Globus pallidus (tissue), 1 donor: ENCODE results near the gene WDR59.

Experiments used
- DNase-seq: peaks from one replicate; pipeline ENCODE4 v3.0.0-alpha.2; 2015; ENCODE audit warnings: low spot score

The WDR59 gene

DNA sequence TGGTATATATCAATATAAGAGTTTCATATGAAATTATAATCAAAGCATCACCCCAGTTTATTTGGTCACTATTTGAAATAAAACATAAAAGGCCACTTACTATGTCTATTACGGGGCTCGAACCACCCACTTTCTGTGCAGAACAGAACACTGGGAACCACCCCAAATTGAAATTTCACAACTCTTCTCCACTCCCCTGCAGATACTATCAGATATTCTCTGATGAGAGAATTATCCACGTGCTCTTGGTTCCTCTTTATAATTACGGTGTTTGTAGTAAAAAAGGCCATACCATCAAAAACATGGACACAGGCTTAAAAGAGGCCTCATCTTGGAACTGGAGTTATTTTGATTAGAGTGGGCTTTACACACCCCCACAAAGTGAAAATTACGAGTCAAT is 82.8 kb downstream of the WDR59 start:
- DNase-seq: no peak

DNA sequence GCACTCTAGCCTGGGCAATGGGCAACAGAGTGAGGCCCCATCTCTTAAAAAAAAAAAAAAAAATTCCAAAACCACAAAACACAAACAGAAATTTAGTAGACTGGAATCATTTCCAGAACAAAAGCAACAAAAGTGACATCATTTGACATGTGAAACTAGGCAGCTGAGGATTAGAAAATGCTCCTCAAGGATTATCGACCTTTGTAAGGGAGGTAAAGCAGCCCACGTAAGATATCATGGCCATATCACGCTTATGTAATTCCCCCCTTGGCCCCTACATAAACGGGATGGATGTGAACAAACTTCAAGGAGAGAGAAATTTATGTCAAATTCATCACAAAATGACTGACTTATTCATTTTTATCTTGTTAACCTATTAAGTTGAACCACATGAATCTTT is 83.3 kb downstream of the WDR59 start:
- no peak for DNase-seq

DNA sequence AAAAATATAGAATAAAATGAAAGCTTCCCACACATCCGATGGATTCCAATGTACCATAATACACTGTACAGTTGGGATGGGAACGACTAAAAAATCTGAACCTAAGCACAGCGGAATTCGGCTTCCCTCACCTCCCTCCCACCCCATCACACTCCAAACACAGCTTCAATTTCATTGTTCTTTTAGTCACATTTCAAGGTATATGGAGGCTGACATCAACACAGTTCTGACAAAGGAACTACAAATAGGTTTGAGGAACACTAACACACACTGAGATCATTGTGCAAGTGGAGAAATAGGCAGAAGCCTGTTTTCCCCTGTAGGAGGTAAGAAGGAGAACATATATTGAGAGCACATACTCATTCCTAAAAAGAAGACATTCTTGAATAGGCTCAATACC is 85.1 kb downstream of the WDR59 start:
- no peak for DNase-seq

DNA sequence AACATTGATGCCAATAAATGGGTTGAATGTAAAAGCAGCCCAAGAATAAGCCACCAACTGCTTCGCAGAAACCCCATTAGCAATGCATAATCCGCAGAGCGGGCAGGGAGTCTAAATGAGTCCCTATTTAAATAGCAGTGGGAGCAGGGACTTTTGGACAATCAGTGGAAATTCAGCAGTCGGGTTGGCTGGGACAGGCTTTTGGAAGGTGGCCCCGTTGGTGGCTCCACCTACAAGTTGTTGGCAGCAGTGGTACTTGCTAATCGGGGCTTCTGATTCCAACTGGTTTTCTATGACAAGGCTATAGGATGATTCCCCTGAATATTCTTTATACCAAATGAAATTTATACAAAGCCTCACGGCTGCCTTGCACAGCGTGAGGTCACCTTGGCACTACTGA is 86.3 kb downstream of the WDR59 start:
- peak; percentile 27 for DNase-seq

DNA sequence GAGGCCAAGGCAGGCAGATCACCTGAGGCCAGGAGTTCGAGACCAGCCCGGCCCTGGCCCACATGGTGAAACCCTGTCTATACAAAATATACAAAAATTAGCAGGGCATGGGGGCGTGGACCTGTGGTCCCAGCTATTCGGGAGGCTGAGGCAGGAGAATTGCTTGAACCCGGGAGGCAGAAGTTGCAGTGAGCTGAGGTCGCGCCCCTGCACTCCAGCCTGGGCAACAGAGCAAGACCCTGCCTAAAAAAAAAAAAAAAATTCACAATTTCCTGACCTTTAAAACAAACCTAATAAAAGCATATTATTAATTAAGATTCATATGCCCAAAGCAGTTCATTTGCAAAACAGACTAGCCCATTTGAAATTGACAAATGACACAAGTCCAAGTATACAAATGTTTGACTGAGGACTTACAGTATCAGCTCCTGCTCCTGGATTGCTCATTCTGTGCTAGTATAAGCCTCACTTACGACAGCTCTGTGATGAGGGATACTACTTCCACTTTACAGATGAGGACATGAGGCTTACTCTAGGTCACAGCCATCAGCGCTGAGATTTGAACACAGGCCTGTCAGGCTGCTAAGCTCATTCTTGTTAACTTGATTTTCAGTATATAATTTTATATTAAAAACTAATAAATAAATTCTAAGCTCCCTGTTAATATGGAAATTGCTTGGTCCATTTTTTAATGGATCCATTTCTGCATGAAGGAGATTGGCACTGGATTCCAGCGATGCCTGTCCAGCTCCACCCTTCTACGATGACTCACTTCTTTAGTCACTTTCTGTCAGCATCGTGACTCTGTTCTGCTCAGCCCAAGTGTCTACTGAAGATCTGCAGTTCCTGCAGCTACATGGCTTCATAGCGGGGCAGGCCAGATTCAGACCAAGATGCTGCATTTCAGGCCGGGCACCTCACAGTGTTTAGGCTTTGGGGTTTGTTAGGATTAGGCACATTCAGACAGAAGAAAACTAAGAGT is 88.2 kb downstream of the WDR59 start:
- no peak for DNase-seq

DNA sequence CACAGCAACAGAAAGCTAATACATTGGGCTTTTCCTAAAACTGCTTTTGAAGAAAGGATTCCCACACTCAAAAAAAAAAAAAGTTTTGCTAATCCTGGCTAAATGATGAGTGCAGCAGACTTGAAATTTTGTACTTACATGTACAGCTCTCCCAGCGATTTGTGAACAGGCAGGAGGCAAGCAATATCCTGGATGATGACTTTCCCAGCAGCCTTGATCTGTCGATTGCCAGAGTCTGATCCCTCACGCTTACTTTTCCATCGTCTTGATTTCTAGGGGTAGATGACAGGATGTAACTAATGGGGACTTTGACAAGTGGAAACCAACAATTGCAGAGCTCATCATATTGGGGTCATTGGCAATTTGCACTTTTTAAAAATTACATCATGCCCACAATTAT is 91.4 kb downstream of the WDR59 start:
- DNase-seq: no peak

DNA sequence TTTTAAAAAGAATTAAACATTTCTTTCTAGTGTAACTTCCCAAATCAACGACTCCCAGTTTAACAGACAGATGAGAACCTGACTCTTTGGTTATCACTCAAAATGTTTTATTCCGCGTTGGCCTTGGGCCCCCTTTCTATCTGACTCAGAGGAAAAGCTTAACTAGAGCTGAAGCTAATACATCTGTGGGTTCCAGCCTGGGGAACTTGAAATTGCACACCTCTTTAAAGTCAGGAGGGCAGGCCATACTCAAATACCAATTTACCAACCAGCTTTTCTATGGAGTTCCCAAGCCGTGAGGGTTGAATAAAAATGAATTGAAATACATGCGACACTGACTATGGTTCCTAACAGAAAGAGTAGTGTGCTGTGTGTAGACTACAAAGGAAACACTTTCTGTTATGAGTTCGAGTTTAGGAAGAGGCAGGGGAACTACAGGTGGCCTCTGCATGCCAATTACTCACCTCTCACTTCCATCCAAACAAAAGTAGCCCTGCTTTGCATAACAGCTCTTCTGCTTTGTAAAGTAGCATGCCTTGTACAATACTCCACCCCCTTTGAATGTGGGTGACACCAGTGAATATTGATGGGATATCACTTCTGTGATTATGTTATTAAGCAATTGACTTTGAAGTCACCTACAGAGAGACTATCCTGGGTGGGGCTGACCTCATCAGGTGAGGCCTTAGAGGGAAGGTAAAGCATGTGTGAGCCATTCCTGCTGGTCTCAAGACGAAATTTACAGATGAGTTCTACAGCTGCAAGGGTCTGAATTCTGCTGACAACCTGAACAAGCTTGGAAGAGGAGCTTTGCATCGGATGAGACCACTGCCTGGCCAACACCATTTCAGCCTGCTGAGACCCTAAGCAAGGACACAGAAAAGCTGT is 92.1 kb downstream of the WDR59 start:
- DNase-seq: no peak

DNA sequence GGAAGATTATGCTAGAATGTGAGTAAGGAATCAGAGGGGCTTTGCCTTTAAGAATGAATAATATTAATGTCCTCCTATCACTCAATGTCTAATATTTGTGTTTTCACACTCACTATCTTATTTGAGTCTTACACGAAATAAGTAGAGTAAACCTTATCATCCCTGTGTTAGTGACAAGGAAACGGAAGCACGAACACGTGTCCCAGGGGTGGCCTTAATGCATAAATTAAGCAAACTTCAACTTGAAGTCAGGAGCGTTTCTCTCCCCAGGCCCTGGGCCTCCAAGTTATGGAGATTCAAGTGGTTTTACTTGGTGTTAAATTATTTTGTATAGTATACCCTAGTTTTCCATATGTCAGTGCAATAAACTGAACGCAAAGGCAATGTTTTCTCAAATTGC is 96.0 kb downstream of the WDR59 start:
- DNase-seq: no peak

DNA sequence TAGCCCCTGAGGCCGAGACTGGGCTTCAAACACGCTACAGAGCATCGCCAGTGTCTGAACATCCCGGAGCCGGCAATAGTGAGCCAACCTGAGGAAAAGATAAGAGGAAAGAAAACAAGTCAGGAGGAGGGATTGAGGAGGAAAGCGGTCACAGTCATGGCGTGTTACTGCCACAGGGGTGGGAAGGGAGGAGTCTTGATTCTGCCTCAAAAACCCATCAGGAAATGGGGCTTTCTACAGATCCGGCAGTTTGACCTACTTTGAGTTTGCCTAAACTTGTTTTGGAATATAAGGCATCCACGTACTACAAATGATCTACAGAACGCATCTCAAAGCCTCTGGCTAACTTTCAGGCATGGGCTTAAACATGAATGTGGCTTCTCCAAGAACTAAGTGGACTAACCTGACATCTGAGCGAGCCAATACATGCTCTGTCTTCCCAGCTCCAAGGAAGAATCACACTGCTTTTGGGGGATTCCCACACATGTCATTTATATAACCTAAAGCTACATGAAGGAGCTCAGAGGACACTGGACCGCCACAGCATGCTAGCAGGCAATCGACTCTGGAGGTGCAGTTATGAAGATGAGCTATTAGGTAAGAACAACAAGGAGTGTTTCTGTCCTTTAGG is 96.6 kb downstream of the WDR59 start:
- DNase-seq: no peak

DNA sequence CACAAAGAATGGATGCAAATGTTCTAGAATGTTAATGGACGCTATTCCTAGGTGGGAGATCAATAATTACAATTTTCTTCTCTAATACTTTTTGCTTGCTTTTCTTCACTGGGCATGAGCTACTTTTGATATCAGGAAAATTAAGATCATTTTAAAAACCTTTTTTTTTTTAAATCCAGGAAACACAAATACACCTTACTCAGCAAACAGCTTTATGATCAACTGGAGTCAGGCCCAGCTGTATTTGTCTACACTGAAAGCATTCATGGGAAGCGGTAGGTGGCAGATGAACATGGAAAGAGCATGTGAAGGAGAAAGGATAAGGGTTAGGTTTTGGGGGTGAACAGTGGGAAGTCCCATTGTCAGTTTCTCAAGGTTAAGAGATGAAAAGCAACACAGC is 97.8 kb downstream of the WDR59 start:
- DNase-seq: no peak

DNA sequence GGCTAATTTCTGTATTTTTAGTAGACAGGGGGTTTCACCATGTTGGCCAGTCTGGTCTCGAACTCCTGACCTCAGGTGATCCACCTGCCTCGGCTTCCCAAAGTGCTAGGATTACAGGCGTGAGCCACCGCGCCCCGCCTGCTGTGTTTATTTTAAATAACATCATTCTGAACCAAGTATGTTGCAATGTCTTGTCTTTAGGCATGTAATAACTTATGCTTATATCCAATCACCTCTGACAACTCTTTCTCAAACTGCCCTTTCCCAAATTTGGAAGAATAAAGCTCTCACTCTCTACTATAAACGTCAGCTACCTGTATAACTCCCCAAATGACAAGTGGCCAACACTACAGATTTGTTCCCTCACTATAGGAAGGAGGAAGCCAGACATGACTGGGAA is 107.2 kb downstream of the WDR59 start:
- DNase-seq: no peak

DNA sequence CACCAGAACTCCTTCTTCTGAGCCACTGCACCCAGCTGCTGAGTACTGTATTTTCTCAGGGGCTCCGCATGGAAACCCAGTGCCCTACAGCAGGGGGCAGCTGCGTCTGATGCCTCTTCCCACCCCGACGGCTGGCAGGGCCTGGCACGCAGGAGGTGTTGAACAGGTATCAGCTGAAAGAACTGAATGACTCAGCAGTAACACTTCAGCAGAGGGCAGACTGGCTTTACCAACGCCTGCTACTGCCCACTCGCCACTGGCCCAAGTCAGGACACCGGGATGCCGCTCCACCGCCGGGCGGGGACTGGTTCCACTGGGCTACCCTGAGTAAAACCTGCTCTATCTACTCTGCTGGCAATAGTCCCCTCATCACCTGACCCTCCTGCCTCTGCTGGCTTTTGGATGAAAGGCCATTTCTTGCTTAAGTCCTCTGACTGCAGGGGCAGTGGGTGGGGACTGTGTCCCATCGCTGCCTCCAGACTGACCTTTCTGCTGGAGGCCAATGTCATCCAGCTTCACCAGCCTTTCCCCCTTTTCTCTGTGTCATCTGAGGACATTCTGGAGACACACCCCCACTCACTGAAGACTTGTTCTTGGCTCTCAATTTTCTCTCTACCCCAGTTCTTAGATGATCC is 109.9 kb downstream of the WDR59 start:
- no peak for DNase-seq

DNA sequence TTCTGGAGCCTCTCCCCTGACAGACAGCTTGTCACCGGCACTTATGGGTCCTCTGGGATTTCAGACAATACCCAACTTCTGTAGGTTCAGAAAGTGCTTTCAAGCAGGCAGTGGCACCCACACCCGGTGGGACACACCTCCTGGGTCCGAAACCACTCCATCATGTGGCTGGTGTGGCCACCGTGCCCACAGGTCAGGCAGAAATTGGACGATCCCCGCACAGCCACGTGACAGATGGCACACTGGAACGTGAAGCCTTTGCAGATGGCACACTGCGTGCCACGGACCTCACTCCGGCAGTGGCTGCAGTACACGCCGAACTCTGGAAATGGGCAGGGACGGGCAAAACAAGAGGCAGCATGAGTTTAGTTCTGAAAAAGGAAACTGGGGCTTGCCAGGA is 110.8 kb downstream of the WDR59 start:
- no peak for DNase-seq

DNA sequence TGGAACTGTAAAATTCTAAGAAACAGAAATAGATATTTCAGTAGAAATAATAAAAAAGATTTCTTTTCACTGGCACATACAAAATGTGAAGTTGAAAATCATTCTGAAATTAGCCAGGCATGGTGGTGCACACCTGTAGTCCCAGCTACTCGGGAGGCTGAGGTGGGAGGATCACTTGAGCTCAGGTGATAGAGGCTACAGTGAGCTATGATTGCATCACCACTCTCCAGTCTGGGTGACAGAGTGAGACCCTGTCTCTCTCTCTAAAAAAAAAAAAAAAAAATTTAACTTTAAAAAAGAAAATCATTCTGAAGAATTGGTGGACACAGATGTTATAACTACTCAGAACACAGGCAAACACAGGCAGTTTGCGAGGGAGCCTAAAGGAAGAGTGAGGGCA is 112.6 kb downstream of the WDR59 start:
- DNase-seq: no peak

DNA sequence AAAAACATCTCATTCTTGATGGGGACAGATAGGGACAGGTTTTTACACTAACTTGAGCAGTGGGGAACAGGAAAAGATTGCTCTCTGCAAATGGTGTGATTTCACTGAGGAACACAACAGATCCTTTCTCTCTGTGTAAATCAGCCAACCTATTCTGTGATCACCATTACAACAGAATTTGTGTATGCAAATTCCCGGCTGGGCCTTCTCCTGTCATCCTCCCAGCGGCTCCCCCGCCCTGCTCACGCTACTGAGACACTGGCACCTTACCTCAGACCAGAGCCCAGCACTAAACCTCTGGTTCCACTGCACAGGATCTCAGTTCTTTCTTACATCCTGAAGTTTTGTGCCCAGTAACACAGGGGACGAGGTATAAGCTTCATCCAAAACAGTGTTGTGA is 113.3 kb downstream of the WDR59 start:
- no peak for DNase-seq

DNA sequence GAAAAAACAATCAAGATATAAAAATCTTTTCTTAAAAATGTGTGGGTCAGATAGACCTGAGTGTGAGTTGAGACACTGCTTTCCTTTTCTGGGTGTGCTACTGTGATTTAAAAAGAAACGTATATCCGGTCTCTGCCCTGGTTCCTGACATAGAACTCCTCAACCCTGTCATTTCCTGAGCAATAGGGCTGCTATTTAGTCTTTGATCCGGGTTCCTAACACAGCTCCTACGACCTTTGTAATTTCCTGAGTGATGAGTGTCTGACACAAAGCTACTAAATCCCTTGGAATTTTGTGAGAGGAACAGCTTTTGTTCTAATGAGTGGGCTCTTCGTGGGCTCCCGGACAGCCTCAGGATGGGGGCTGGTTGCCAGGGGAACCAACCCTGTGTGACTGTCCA is 116.4 kb downstream of the WDR59 start:
- DNase-seq: no peak

DNA sequence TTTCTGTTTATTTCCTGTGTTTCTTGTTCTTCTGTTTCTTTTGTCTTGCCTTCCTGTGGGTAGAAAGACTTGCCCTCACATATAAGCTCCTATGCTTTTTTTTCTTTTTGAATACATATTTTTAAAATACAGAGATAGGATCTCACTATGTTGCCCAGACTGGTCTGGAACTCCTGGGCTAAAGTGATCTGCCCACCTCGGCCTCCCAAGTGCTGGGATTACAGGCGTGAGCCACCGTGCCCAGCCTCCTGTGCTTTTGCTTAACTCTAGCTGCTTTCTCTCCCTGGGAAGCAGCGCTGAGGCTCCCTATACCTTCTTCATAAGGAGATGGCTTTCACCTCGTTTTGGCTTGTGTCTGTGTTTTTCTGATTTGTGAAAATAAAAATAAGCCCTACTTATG is 116.9 kb downstream of the WDR59 start:
- DNase-seq: no peak

DNA sequence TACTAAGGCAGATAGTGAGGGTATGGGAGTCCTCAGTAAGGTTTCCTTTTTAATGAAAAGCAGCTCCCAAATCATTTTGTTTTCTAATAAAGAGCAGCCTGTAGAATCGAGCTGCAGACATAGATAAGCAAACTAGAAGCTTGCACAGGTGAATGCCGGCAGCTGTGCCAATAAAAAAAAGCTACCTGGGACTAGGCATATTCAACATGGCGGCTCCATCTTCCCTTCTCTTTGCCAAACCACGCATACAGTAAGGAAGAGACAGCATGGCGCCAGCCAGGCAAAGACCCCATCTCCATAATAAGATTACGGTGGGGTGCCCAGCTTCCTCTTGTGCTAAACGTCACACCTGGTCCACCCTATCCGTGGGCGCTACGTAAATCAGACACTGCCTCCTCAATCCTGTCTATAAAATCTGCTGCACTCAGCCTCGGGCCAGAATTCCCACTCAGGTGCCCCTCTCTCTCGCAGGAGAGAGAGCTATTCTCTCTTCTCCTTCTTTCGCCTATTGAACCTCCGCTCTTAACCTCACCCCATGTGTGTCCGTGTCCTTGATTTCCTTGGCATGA is 117.6 kb downstream of the WDR59 start:
- DNase-seq: no peak

DNA sequence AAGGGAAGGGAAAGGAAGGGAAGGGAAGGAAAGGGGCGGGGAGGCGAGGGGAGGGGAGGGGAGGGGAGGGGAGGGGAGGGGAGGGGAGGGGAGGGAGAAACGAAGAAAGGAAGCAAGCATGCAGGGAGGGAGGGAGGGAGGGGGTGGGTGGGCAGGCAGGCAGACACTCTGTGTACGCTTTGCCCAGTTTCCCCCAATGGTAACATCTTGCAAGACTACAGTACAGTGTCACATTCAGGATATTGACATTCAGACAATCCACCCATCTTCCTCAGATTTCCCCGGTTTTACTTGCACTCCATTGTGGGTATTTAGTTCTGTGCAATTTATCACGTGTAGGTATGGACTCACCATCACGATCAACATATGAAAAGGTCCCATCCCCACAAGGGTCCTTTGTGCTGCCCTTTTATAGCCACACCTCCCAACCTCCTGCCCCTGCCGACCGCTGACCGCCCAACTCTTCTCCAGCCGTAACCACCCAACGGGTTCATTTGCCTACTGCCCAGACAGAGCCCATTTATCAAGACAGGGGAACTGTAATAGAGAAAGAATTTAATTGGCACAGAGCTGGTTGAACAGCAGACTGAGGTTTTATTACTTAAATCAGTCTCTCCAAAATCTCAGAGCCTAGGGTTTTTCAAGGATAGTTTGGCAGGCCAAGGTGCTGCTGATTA is 118.9 kb downstream of the WDR59 start:
- no peak for DNase-seq

DNA sequence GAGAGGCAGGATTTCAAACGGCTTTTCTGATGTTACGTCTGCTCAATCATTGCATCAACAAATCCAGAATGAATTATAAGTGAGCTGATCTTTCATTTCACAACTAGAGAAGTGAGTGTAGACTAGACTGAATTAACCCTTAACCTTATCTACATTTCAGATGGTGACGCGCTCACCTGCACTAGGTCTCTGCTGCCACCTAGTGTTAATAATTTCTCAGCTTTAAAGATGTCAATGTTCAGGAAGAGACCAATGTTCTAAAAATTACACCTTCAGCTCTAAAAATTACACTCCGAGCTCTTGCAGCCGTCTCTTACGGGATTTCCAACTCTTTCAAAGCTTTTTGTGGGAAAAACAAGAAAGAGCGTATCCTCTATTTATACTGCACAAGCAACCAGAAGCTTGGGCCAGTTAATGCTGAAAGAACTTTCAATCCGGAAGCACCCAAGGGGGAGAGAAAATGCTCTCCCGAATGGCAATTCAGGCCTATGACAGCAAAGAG is 122.1 kb downstream of the WDR59 start:
- peak; percentile 51 for DNase-seq

DNA sequence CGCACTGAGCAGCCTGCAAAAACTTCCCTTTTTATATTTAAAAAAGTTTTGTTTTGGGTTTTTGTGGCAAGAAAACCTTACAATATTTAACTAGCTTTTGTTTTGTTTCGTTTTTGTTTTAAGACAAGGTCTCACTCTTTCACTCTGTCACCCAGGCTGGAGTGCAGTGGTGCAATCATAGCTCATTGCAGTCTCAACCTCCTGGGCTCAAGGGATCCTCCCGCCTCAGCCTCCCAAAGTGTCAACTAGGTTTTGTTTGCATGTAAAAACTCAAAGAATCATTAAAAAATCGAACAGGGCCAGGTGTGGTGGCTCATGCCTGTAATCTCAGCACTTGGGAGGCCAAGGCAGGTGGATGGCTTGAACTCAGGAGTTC is 132.4 kb downstream of the WDR59 start:
- DNase-seq: no peak
